Muscle layer of duodenum (tissue), 2 donors: Measurements from ENCODE around the gene DOK7.
"Not testable (repeated sequence)": the region's sequence is repeated elsewhere in the genome, so short reads cannot be mapped to it uniquely, and the experiment has no call there.

Experiments
- H3K27ac ChIP-seq: one replicate; pipeline ENCODE4 v1.7.0; 2013; ENCODE audit warnings: mild to moderate bottlenecking, low read length
- H3K27me3 ChIP-seq: one replicate; pipeline ENCODE4 v1.7.0; 2013; ENCODE audit warnings: low read depth, mild to moderate bottlenecking, control low read depth, low read length
- H3K36me3 ChIP-seq, 2 donors: one replicate each; pipeline ENCODE4 v1.7.0; 2013; ENCODE audit warnings: low read length in 2 of 2, control low read depth in 1 of 2, mild to moderate bottlenecking in 1 of 2; ENCODE audit not compliant: insufficient read depth in 2 of 2, control insufficient read depth in 1 of 2
- H3K4me1 ChIP-seq, 2 donors: one replicate each; pipeline ENCODE4 v1.7.0; 2013; ENCODE audit warnings: low read length in 2 of 2, mild to moderate bottlenecking in 2 of 2, control low read depth in 1 of 2, moderate library complexity in 1 of 2; ENCODE audit not compliant: insufficient read depth in 2 of 2, control insufficient read depth in 1 of 2
- H3K4me3 ChIP-seq, 2 donors: one replicate each; pipeline ENCODE4 v1.7.0; 2013; ENCODE audit warnings: low read length in 2 of 2, low read depth in 1 of 2, mild to moderate bottlenecking in 1 of 2
- H3K9me3 ChIP-seq, 2 donors: one replicate each; pipeline ENCODE4 v1.7.0; 2013; ENCODE audit warnings: low read length in 2 of 2, control low read depth in 1 of 2, mild to moderate bottlenecking in 1 of 2; ENCODE audit not compliant: control insufficient read depth in 1 of 2
- donor health status: healthy.

Gene DOK7

GRCh38 chr4:3458371-3458770 is 4.7 kb upstream of the DOK7 start:
- peaks cover 0 to 7% of the 10 kb centered on the region in 2 donors for H3K4me1 ChIP-seq
- H3K27me3 ChIP-seq: no peaks in the 10 kb centered on the region
- no peaks in the 10 kb centered on the region for H3K36me3 ChIP-seq
- H3K4me3 ChIP-seq: no peak overlapping the region
- H3K27ac ChIP-seq: no peak overlapping the region
- H3K9me3 ChIP-seq: peaks cover 0 to 7% of the 10 kb centered on the region in 2 donors

DNA sequence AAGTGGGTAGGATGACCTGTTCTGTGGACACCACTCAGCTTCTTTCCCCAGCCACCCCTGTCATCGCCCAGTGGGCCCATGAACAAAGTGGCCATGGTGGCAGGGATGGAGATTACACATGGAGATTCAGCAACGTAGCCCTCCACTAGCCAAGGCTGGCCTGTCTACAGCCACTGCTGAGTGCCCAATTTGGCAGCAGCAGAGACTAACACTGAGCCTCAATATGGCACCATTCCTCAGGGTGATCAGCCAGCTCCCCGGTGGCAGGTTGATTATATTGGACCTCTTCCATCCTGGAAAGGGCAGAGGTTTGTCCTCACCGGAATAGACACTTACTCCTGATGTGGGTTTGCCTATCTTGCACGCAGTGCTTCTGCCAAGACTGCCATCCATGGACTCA is 4.0 kb upstream of the DOK7 start:
- H3K36me3 ChIP-seq, H3K27ac ChIP-seq, H3K4me1 ChIP-seq, H3K9me3 ChIP-seq, H3K27me3 ChIP-seq, H3K4me3 ChIP-seq: not testable (repeated sequence)

GRCh38 chr4:3460926-3461325 is 2.2 kb upstream of the DOK7 start:
- Histone ChIP-seq H3K4me3 (no peak overlapping the region), H3K27ac (no peak overlapping the region)

GRCh38 chr4:3461515-3462291 is 1.4 kb upstream of the DOK7 start:
- Histone ChIP-seq H3K9me3 (no peaks in the 10 kb centered on the region), H3K27me3 (no peaks in the 10 kb centered on the region), H3K36me3 (no peaks in the 10 kb centered on the region), H3K27ac (no peak overlapping the region), H3K4me1 (peaks cover 0 to 7% of the 10 kb centered on the region in 2 donors), H3K4me3 (no peak overlapping the region)

More at GRCh38 chr4:3460926-3461325, 2.2 kb upstream of the DOK7 start:
- Histone ChIP-seq H3K9me3 (peaks cover 0 to under 1% of the 10 kb centered on the region in 2 donors), H3K4me1 (peaks cover 0 to 7% of the 10 kb centered on the region in 2 donors), H3K36me3 (no peaks in the 10 kb centered on the region), H3K27me3 (no peaks in the 10 kb centered on the region)

- H3K36me3 ChIP-seq: no peaks in the 10 kb centered on the region
- H3K27me3 ChIP-seq: no peaks in the 10 kb centered on the region
- H3K27ac ChIP-seq: no peak overlapping the region
- H3K4me3 ChIP-seq: no peak overlapping the region
- no peaks in the 10 kb centered on the region for H3K9me3 ChIP-seq
- H3K4me1 ChIP-seq: peaks cover 0 to 7% of the 10 kb centered on the region in 2 donors
These were observed 751 bp upstream of the DOK7 start for GRCh38 chr4:3462321-3462789.

DNA sequence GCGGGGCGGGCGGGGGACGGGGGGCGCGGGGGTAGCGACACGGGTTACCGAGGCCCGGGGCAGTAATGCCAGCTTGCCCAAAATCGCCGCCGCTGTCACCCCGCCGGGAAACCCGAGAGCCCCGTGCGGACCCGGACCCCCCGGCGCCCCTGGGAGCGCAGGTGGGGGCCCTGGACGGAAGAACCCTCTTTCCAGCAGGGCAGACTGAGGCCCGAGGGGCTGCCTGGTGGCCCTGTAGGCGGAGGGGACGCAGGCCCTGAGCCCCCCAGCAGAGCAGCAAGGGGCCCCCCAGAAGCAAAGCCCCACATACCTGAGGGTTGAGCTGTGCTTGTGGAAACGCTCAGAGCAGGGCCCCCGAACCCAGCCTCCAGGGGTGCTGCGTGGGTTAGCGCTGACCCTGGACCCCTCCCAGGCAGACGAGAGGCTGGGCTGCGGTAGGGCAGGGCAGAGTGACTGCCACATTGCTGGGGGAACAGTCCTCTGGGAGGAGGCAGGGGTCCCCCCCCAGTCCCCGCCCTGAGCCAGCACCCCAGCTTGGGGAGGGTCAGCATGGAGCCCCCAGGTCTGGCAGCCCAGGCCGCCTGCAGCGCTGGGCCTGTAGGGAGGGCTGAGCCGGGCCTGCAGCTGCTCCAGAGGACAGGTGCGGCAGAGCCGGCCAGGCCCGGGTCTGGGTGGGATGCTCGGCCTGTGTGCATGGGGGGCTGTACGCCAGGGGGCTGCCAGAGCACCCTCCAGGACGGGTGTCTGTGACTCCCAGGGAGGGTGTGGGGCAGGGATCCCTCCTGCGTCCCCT is 646 bp downstream of the DOK7 start:
- peaks cover 0 to 7% of the 10 kb centered on the region in 2 donors for H3K4me1 ChIP-seq
- H3K27me3 ChIP-seq: no peaks in the 10 kb centered on the region
- no peaks in the 10 kb centered on the region for H3K36me3 ChIP-seq

DNA sequence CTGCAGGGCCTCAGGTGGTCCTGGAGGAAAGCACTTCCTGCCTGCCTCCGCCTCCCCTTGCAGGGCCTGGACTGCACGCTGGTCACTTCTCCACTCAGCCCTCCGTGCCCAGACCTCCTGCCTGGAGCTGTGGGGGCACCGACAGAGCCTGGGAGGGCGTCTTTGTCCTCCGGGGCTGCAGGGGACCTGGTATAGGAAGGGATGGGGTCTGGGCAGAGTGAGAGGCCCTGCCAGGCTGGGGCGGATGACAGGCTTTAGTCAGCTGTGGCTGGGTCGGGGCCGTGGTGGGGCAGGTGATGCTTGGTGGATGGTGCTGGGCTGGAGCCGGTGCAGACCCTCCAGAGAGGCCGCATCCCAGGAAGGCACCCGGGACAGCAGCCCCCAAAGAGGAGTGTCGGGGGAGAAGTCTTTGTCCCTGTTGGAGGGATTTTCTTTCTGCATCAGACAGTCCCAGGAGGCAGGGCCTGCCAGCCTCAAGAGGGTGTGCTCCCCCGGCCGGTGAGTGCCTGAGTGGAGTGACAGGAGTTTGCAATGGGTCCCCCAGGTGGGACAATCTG is 1.3 kb downstream of the DOK7 start:
- Histone ChIP-seq H3K36me3 (no peaks in the 10 kb centered on the region), H3K4me3 (no peak overlapping the region), H3K27ac (no peak overlapping the region), H3K9me3 (no peaks in the 10 kb centered on the region), H3K4me1 (peaks cover 0 to 7% of the 10 kb centered on the region in 2 donors), H3K27me3 (no peaks in the 10 kb centered on the region)

More for the DNA sequence above, 646 bp downstream of the DOK7 start:
- no peak overlapping the region for H3K4me3 ChIP-seq
- H3K9me3 ChIP-seq: no peaks in the 10 kb centered on the region
- no peak overlapping the region for H3K27ac ChIP-seq

- no peak overlapping the region for H3K4me3 ChIP-seq
- H3K27ac ChIP-seq: no peak overlapping the region
- no peaks in the 10 kb centered on the region for H3K27me3 ChIP-seq
- no peaks in the 10 kb centered on the region for H3K36me3 ChIP-seq
- no peaks in the 10 kb centered on the region for H3K9me3 ChIP-seq
- peaks cover 0 to 7% of the 10 kb centered on the region in 2 donors for H3K4me1 ChIP-seq
These were observed 2.0 kb downstream of the DOK7 start for GRCh38 chr4:3464911-3465697.

- Histone ChIP-seq H3K4me3 (no peak overlapping the region), H3K4me1 (peaks cover 0 to 7% of the 10 kb centered on the region in 2 donors), H3K36me3 (no peaks in the 10 kb centered on the region), H3K9me3 (no peaks in the 10 kb centered on the region), H3K27ac (no peak overlapping the region), H3K27me3 (no peaks in the 10 kb centered on the region)
These were observed 2.9 kb downstream of the DOK7 start for GRCh38 chr4:3465698-3466671.
